ENCODE measurements around the gene CARD6. TPM values are rescaled to one million over a fixed set of nuclear protein-coding genes. Genes with fewer than 3 reads are reported as not detected.
A peak's percentile ranks its signal among the peaks of the same experiment; 100 is the strongest.

CARD6 gene
- total and polyA plus RNA-seq, 9 of the 15 experiments (the other 6 are each of a cell fraction or from before 2014, with no cell fraction given) = 3.5 to 8.3 (median 5.9) TPM

GRCh38 chr5:40834849-40835787 is 6.0 kb upstream of the CARD6 start, which contains the start of gene RPL37 (continued):
- TF ChIP-seq NR2C2 (CRISPR knock-in tag; IDR thresholded peaks at IDR 0.05) = peak; percentile 99
- peak; percentile 100 for TF ChIP-seq NR2C2 (tag; IDR thresholded peaks at IDR 0.05)
- TF ChIP-seq ZNF212 (CRISPR knock-in tag; IDR thresholded peaks at IDR 0.05) = 0 out of 2 replicates have a peak, but pooled peaks have one; percentile 23
- TF ChIP-seq RBBP5 (IDR thresholded peaks at IDR 0.05; ENCODE audit: borderline replicate concordance, insufficient read depth, low read length, poor library complexity, severe bottlenecking) = peak; percentile 100
- no peak for TF ChIP-seq SRSF3 (IDR thresholded peaks at IDR 0.05; ENCODE audit: insufficient read depth, low read length)
- TF ChIP-seq ZFX (CRISPR knock-in tag; IDR thresholded peaks at IDR 0.05) = peak; percentile 100
- peak; percentile 92 for TF ChIP-seq ATF7 (IDR thresholded peaks at IDR 0.05)
- no peak for TF ChIP-seq BRF2 (IDR thresholded peaks at IDR 0.05; ENCODE audit: borderline replicate concordance, insufficient read depth, insufficient read length)
- TF ChIP-seq U2AF2 (optimal IDR thresholded peaks at IDR 0.05; ENCODE audit: low read depth, low read length) = no peak
- no peak for TF ChIP-seq ZKSCAN3 (CRISPR knock-in tag; IDR thresholded peaks at IDR 0.05)
- peak; percentile 99 for TF ChIP-seq PHF20 (IDR thresholded peaks at IDR 0.05; ENCODE audit: partially characterized antibody)
- peak; percentile 35; the same call in 1 of the 2 replicates for TF ChIP-seq CC2D1A (IDR thresholded peaks at IDR 0.05)
- TF ChIP-seq ETS2 (tag; IDR thresholded peaks at IDR 0.05; ENCODE audit: borderline replicate concordance, poor library complexity, severe bottlenecking) = no peak
- TF ChIP-seq, protein P1, sequence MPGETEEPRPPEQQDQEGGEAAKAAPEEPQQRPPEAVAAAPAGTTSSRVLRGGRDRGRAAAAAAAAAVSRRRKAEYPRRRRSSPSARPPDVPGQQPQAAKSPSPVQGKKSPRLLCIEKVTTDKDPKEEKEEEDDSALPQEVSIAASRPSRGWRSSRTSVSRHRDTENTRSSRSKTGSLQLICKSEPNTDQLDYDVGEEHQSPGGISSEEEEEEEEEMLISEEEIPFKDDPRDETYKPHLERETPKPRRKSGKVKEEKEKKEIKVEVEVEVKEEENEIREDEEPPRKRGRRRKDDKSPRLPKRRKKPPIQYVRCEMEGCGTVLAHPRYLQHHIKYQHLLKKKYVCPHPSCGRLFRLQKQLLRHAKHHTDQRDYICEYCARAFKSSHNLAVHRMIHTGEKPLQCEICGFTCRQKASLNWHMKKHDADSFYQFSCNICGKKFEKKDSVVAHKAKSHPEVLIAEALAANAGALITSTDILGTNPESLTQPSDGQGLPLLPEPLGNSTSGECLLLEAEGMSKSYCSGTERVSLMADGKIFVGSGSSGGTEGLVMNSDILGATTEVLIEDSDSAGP (CRISPR knock-in tag; IDR thresholded peaks at IDR 0.05) = peak; percentile 69; the same call in 1 of the 2 replicates
- peak; percentile 6; the same call in 1 of the 2 replicates for TF ChIP-seq MIER1 (IDR thresholded peaks at IDR 0.05; ENCODE audit: low read depth)
- peak in 1 of 2 experiments; percentile 26; a peak in 2 of 4 replicates for TF ChIP-seq KDM1A (IDR thresholded peaks at IDR 0.05)
- no peak for TF ChIP-seq ZNF668 (CRISPR knock-in tag; IDR thresholded peaks at IDR 0.05)
- TF ChIP-seq TCF7 (IDR thresholded peaks at IDR 0.05; ENCODE audit: borderline replicate concordance) = peak; percentile 94; the same call in 1 of the 2 replicates
- TF ChIP-seq CCNT2 (IDR thresholded peaks at IDR 0.05; ENCODE audit: borderline replicate concordance, extremely low read depth, insufficient read length, low read depth, low read length) = no peak
- TF ChIP-seq IRF2 (CRISPR knock-in tag; IDR thresholded peaks at IDR 0.05) = no peak
- no peak for TF ChIP-seq BCL6 (CRISPR knock-in tag; IDR thresholded peaks at IDR 0.05)
- no peak for TF ChIP-seq ILK (tag; IDR thresholded peaks at IDR 0.05; ENCODE audit: borderline replicate concordance, low read depth)
- peak; percentile 71; the same call in 1 of the 2 replicates for TF ChIP-seq ERF (CRISPR knock-in tag; IDR thresholded peaks at IDR 0.05)
- TF ChIP-seq CBX3 (IDR thresholded peaks at IDR 0.05; ENCODE audit: borderline replicate concordance in 1 of 2, low read length in 2 of 2) = peak in 1 of 2 experiments; percentile 99; a peak in 2 of 3 replicates
- no peak for TF ChIP-seq ZNF785 (CRISPR knock-in tag; IDR thresholded peaks at IDR 0.05)
